Stimulated activated CD8-positive, alpha-beta memory T cell treated with anti-CD3 and anti-CD28 coated beads, Interleukin-15, amount 100 ng/mL, for 1 hour (primary cell): ENCODE data around the gene IZUMO4.

Source experiments
- DNase-seq: peaks from one replicate; pipeline ENCODE4 v3.0.0-alpha.2; 2020; ENCODE audit warnings: low read depth

Gene IZUMO4

GRCh38 chr19:2059422-2060201 lies 37.1 kb upstream of the IZUMO4 start:
- DNase-seq: no peak

DNA sequence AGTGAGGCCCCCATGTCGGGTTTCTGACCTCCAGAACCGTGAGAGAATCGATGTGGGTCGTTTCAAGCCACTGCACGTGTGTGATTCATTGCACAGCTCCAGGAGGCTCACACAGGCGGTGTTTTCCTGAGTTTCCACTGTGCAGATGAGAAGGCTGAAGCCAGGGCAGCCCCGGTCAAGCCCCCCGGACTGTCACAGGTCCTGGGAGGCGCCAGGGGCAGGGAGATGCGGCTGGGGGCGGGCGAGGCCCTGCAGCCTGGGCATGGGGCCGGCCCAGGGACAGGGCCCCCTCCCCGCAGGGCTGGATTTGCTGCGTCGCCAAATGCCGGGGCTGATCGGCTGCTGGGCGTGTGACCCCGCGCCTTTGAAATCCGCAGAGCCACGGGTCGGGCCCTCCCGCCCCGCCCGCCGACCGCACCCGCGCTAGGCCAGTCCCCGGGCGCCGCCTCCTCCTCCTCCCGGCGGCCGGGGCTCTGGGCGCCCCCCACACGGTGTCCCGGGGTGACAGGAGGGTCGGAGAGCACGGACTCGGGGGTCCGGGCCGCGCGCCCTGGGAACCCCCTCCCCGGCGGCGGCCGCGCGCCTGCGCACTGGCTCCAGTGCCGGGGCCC lies 35.7 kb upstream of the IZUMO4 start:
- no peak for DNase-seq

- DNase-seq: peak; percentile 98
These were observed 35.0 kb upstream of the IZUMO4 start for GRCh38 chr19:2061495-2062388.

GRCh38 chr19:2062389-2062729 lies 34.4 kb upstream of the IZUMO4 start:
- DNase-seq: no peak

DNA sequence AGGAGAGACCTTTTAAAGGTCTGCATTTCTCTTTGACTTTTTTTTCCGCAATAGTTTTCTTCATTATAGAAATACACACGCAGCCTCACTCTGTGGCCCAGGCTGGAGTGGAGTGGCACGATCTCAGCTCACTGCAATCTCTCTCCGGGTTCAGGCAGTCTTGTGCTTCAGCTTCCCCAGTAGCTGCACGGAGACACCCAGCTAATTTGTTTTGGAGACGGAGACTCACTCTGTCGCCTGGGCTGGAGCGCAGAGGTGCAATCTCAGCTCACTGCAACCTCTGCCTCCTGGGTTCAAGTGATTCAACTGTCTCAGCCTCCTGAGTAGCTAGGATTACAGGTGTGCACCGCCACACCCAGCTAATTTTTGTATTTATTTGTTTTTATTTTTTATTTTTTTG lies 33.9 kb upstream of the IZUMO4 start:
- no peak for DNase-seq

DNA sequence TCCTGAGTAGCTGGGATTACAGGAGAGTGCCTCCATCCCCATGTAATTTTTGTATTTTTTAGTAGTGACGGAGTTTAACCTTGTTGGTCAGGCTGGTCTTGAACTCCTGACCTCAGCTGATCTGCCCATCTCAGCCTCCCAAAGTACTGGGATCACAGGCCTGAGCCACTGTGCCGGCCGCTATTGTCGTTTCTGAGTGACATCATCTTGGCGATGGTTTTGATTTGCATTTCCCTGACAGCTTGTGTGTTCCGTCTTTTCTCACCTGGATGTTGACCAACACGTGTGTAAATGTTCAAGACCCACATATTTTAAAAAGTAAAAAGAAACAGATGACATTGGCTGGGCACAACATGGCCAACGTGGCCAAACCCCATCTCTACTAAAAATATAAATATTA lies 32.9 kb upstream of the IZUMO4 start:
- no peak for DNase-seq

GRCh38 chr19:2064395-2064787 lies 32.3 kb upstream of the IZUMO4 start:
- DNase-seq: no peak

DNA sequence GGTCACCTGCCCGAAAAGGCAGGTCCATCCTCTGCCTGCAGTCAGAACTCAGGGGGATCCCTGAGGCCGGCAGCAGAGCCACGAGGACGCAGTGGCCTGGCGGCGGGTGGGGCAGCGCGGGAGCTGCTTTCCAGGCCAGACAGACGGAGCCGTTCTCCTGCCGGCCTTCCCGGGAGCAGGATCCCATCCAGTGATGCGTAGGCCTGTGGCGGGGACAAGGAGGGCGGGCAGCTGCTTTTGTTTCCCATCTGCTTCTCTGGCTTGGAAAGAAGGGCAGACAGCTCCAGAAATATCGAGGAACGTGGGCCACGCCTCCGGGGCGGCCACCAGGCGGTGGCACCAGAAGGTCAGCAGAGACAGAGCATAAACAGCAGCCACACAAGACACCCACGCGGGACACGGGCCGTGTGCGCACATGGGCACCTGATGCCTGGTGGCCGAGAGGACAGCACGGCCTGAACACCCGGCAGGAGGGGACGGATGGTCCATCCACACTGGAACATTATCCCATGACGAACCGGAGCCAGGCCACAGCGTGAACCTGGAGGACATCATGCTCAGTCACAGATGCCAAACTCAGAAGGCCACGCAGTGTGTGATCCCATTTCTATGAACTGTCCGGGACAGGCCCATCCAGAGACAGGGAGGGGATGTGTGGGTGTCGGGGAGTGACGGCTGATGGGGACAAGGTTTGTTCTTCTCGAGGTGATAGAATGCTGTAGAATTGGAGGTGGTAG lies 31.8 kb upstream of the IZUMO4 start:
- no peak for DNase-seq

- no peak for DNase-seq
These were observed 26.3 kb upstream of the IZUMO4 start for GRCh38 chr19:2070436-2070827.

DNA sequence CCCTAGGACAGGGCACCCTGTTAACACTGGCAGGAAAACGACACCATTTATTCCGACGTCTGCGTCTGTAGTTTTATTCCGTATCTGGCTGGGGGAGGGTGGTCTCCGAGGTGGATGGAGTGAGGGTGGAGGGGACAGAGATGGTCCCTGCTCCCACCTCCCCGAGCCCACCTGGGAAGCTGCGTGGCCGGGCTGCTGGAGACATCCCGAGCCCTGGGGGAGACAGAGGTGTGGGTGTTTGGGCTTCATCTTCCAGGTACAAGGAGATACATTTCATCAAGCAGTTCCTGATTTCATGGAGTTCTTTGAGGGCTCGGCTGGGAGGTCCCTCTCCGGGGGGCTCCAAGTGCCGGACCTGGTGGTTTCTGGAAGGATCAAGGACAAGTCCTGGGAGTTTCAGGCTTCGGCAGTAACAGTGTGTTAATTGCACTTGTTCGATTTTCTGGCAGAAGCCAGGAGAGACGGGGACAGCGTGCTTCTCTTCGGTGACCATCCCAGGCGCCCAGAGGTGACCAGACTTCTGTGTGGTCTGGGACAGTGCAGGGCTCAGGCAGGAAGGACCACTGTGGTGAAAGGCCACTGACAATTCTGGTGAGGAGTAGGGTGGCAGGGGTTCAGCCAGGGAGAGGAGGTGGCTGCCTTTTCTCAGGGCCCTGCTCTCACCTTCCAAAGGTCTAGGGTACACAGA lies 25.6 kb upstream of the IZUMO4 start:
- DNase-seq: no peak

DNA sequence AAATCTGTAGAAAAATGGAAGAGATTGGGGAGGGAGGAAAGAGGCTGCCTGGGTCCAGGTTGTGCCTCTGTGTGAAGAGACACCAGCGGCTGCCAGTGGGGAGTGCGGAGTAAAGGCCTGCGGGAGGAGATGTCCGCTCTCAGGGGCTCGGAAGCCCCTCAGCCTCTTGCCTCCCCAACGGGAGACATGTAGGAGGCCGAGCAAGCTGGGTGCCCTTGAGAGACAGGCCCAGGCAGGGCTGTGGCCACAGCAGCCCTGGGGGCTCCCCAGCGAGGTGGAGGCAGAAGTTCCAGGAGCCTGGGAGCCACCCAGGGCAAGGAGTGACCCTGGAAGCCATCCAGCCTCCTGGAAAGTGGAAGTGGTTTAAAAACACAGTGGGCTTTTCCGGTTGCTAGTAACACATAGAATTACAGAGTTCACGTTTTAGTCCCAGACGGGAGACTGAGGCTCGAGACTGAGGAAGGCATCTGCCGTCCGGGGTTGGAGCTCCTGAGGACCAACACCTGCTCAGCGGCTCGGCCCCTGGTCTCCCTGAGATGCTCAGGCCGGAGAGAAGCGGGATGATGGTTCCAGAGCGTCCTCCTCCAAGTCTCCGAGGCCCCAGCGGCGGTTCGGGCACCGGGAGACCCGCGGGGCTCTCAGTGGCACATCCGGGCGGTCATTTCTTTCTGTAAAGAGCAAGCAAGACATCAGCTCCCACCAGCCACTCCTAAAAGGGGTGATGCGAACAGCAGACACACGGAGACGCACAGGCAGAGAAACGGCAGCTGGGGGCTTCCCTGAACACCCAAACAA lies 23.8 kb upstream of the IZUMO4 start:
- DNase-seq: no peak

- DNase-seq: no peak
These were observed 20.2 kb upstream of the IZUMO4 start for GRCh38 chr19:2076526-2076944.

GRCh38 chr19:2077398-2077797 lies 19.3 kb upstream of the IZUMO4 start:
- DNase-seq: no peak

GRCh38 chr19:2077833-2078619 lies 18.7 kb upstream of the IZUMO4 start:
- DNase-seq: no peak

- no peak for DNase-seq
These were observed 17.4 kb upstream of the IZUMO4 start for GRCh38 chr19:2079076-2079864.

GRCh38 chr19:2079865-2080301 lies 16.8 kb upstream of the IZUMO4 start:
- no peak for DNase-seq

- DNase-seq: no peak
These were observed 16.3 kb upstream of the IZUMO4 start for GRCh38 chr19:2080336-2080988.
